Effector memory CD8-positive, alpha-beta T cell (primary cell): ENCODE data around the gene IL23R.

Experiments used
- ATAC-seq: fragments of 150-1000 bp; cut with Tn5 transposase; replicated peaks from 2 replicates; pipeline ENCODE4 v1.10.0; 2021; ENCODE audit warnings: mild to moderate bottlenecking, moderate library complexity
- DNase-seq, 3 experiments: peaks; one replicate each; pipeline ENCODE4 v3.0.0; 2021
- H3K27ac Mint-ChIP-seq, 2 donors: one replicate each; pipeline ENCODE4 v1.8.0; 2022; ENCODE audit warnings: mild to moderate bottlenecking in 2 of 2, mixed read lengths in 2 of 2, moderate library complexity in 2 of 2
- H3K27me3 Mint-ChIP-seq, 2 donors: one replicate each; pipeline ENCODE4 v1.8.0; 2022; ENCODE audit warnings: mixed read lengths in 2 of 2
- H3K36me3 Mint-ChIP-seq: one replicate; pipeline ENCODE4 v1.8.0; 2022; ENCODE audit warnings: mild to moderate bottlenecking, moderate library complexity, mixed read lengths; ENCODE audit not compliant: insufficient read depth
- H3K4me1 Mint-ChIP-seq, 2 donors: one replicate each; pipeline ENCODE4 v1.8.0; 2022; ENCODE audit warnings: low read depth in 2 of 2, mixed read lengths in 2 of 2
- H3K4me3 Mint-ChIP-seq, 2 donors: one replicate each; pipeline ENCODE4 v1.8.0; 2022; ENCODE audit warnings: mild to moderate bottlenecking in 2 of 2, mixed read lengths in 2 of 2, moderate library complexity in 2 of 2
- H3K9me3 Mint-ChIP-seq, 2 donors: one replicate each; pipeline ENCODE4 v1.8.0; 2022; ENCODE audit warnings: mixed read lengths in 2 of 2

The IL23R gene

DNA sequence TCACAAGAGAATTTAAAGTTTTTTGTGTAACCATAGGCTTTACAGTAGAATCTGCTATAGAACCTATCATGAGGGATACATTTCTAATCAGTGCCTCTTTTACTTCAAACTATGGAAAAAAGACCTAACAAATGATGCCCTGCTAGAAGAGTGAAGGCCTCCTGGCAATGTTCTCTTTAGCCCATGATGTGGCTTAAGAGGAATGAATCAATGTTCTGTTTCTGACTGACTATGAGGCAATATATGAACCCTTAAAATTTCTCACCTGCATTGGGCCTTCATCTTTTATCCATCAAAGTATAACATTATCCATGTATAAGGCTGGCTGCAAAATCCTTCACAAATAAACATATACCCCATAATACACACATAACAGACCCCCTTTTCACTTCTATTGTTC is 75.8 kb downstream of the IL23R start:
- Mint-ChIP-seq H3K36me3 (peaks cover 6% of the 10 kb centered on the region), H3K27ac (no peak overlapping the region), H3K4me3 (no peak overlapping the region), H3K4me1 (no peaks in the 10 kb centered on the region), H3K27me3 (no peaks in the 10 kb centered on the region), H3K9me3 (no peaks in the 10 kb centered on the region)
- no peak for DNase-seq
- no peak for ATAC-seq

DNA sequence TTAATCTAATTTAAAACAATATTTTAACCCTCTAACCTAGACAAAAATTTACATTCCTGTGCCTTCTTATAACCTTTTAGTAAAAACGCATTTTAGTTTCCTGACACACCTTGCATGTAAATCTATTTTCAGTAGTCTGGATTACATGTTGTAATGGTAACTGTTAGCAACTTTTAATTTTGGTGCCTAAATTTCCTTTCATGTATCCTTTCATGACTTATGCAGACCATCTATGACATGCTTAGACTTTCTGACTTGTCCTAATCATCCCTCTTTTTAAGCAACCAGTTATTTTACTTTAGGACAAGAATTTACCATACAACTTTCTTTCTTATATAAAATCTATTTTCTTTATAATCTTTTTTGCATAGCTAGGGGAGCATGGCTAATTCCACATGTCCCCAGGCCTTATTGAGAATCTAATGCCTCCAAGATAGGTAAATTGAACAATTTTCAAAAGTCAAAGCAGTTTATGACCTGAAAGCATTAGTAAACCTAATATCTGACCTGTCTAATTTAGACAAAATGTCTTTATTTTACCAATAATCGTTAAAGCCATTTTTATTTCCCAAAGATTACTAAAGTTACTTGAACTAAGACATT is 83.9 kb downstream of the IL23R start:
- Mint-ChIP-seq H3K27ac (no peak overlapping the region), H3K27me3 (peaks cover 0 to 7% of the 10 kb centered on the region in 2 donors), H3K4me3 (no peak overlapping the region), H3K4me1 (no peaks in the 10 kb centered on the region), H3K9me3 (peaks cover 0 to 5% of the 10 kb centered on the region in 2 donors), H3K36me3 (peaks cover 8% of the 10 kb centered on the region)
- ATAC-seq (no peak), DNase-seq (no peak)

DNA sequence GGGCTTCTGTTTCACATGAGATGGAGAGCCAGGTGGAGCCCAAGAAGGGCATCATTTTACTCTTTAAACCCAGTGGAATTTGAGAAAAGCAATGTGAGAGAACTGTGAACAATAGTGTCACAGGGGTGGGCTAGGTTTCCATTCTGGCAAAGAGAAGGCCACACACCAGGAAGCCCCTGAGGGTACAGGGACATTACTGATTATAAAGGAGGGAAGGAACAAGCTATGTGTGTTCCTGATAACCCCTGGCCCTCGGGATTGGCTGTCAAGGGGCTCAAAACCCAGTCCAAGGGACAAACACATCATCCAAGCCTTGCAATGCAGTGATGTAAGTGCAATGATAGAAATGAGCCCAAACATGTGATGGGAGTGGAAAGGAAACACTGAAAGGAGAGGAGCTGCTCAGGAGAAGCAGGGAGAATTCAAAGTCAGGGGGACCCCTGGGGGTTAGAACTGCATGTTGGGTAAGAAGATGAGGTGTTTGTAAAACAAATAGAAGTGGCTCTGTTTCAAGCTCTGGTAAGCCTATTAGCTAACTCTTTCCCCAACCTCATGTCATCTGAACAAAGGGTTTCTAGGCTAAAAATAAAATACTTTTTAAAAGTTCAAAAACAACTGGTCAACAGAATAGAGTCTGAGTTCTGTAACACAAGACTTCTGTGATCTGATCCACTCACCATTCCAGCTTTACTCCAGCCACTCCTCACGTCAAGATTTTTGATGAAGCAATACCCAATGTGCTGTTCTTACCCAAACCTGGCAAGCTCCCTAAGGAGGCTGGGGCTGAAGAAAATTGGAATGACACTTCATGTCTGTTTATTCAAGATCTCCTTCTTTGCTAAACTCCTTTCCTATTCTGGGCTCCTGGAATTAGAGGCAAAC is 90.3 kb downstream of the IL23R start:
- DNase-seq, result no peak
- H3K36me3 Mint-ChIP-seq, result peaks cover 7% of the 10 kb centered on the region
- no peak for ATAC-seq
- peaks cover 2 to 5% of the 10 kb centered on the region in 2 donors for H3K4me1 Mint-ChIP-seq
- H3K27ac Mint-ChIP-seq, result peak overlapping the region in 1 of 2 donors; percentile 55
- H3K27me3 Mint-ChIP-seq, result no peaks in the 10 kb centered on the region
- H3K9me3 Mint-ChIP-seq, result no peaks in the 10 kb centered on the region
- H3K4me3 Mint-ChIP-seq, result no peak overlapping the region

DNA sequence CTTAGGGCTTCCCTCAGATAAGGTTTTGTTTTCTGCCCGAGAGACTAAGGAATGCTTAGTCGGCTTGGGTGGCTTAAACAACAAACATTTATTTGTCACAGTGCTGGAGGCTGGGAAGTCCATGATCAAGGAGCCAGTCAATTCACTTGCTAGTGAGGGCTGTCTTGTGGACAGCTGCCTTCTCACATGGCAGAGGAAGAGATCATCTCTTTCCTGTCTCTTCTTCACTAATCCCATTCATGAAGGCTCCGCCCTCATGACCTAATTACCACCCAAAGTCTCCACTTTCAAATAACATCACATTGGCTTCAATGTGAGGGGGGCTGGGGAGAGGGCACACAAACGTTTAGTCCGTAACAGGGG is 90.9 kb downstream of the IL23R start:
- ATAC-seq, result no peak
- Mint-ChIP-seq H3K9me3 (no peaks in the 10 kb centered on the region), H3K36me3 (peaks cover 7% of the 10 kb centered on the region), H3K27ac (no peak overlapping the region), H3K4me1 (peaks cover 6 to 10% of the 10 kb centered on the region in 2 donors), H3K4me3 (no peak overlapping the region), H3K27me3 (no peaks in the 10 kb centered on the region)
- DNase-seq, result no peak

DNA sequence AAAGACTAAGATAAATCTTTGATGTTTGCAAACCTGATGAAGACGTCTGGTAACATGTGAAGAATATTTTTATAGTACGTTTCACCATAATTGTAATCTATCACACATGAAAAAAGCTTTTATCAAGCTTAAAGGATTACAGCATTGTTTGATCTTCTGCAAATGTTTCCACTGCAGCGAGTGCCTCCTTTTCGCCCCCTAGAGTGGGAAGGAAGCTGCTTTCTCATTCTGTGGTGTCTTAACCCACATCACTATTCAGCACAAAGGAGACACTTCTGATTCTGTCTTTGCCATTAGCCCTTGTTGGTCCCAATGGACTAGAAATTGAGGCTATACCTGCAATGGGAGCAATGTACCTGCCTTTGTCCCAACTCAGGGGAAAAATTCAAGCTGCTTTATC is 95.4 kb downstream of the IL23R start:
- Mint-ChIP-seq H3K4me3 (no peak overlapping the region), H3K9me3 (no peaks in the 10 kb centered on the region), H3K4me1 (peaks cover 15 to 23% of the 10 kb centered on the region in 2 donors), H3K27me3 (no peaks in the 10 kb centered on the region), H3K27ac (no peak overlapping the region), H3K36me3 (peaks cover 3% of the 10 kb centered on the region)
- DNase-seq, result peak in 1 of 3 experiments; percentile 16
- ATAC-seq, result no peak

DNA sequence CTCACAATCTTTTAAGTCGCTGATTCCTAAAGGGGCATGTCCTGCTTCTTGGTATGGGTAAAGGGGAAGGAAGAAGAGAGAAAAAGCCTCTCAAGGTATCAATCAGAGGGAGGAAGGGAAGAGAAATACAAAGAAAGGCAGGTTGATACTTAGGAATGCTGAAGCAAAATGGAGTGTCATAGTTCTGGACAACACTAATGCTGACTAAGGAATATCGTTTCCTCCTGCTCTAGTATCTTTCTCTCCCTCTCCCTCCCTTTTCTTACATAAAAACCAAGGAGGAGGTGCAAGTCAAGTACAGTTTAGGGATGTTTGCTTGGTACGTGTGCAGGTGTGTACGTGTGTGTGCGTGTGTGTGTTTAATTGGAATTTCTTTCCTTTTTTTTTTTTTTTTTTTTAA is 96.5 kb downstream of the IL23R start:
- DNase-seq, result no peak
- H3K36me3 Mint-ChIP-seq, result peaks cover 3% of the 10 kb centered on the region
- peaks cover 15 to 19% of the 10 kb centered on the region in 2 donors for H3K4me1 Mint-ChIP-seq
- H3K9me3 Mint-ChIP-seq, result no peaks in the 10 kb centered on the region
- H3K27ac Mint-ChIP-seq, result no peak overlapping the region
- H3K4me3 Mint-ChIP-seq, result no peak overlapping the region
- H3K27me3 Mint-ChIP-seq, result no peaks in the 10 kb centered on the region
- ATAC-seq, result no peak

DNA sequence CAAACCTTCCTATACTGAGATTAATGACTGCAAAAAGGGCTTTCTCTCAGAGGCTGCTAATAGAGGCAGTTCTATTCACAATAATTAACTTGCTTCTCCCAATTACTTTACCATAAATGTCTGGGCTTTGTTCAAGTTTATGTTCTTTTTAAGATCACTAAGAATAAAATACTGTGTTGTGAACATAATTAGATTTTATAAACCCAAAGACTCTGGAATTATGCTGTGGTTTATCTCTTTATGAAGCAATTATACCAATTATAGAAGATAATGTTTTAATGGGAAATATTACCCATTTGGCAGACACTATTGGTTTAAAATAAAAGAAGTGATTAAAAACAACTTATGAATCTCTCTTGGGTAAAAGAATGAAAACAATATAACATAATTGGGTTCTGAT is 97.9 kb downstream of the IL23R start:
- Mint-ChIP-seq H3K9me3 (no peaks in the 10 kb centered on the region), H3K36me3 (peaks cover 3% of the 10 kb centered on the region), H3K4me1 (peaks cover 15 to 19% of the 10 kb centered on the region in 2 donors), H3K4me3 (peak overlapping the region in 1 of 2 donors; percentile 58), H3K27me3 (no peaks in the 10 kb centered on the region), H3K27ac (peak overlapping the region; percentile 65 to 71)
- DNase-seq (no peak), ATAC-seq (no peak)

DNA sequence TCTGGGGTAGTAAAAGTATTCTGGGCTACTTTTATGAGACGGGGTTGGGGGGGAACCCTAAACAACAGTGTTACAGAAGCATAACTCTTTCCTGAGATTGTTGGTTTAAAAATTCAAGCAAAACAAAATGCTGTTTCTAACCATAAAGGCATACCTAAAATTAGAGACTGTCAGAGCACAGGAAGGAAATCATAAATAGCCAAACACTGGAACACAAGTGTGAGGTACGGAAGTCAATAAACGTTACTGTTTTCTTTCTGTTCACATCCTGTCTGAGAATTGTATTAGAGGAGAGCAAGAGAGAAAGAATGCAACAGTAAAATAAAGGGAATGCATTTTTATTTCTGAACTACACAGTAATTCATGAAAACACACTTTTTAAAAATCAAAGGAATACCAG is 98.6 kb downstream of the IL23R start:
- ATAC-seq, result peak; percentile 72
- H3K27me3 Mint-ChIP-seq, result no peaks in the 10 kb centered on the region
- H3K4me1 Mint-ChIP-seq, result peaks cover 15 to 19% of the 10 kb centered on the region in 2 donors
- H3K36me3 Mint-ChIP-seq, result no peaks in the 10 kb centered on the region
- H3K27ac Mint-ChIP-seq, result peak overlapping the region; percentile 65 to 71
- no peak for DNase-seq
- peak overlapping the region; percentile 54 to 58 for H3K4me3 Mint-ChIP-seq
- no peaks in the 10 kb centered on the region for H3K9me3 Mint-ChIP-seq

DNA sequence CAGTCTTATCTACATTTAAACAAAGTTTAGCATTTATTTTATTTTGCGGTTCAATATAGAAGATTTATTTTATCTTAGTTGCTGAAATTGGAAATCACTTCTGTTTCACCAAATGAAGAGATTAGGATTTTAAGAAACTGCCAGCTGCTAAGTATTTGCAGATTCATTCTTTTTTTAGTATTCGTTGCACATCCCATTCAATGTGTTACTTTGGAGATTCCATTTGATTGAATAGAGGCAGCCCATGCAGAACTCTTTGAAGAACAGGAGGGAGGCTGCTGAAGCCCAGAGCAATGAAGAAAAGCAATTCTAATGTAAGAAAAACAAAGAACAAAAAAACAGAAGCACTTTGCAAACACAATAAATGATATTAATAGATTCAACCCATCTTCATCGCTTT is 102.8 kb downstream of the IL23R start:
- no peaks in the 10 kb centered on the region for H3K9me3 Mint-ChIP-seq
- H3K27me3 Mint-ChIP-seq, result no peaks in the 10 kb centered on the region
- no peak overlapping the region for H3K4me3 Mint-ChIP-seq
- ATAC-seq (no peak), DNase-seq (no peak)
- peaks cover 8 to 10% of the 10 kb centered on the region in 2 donors for H3K4me1 Mint-ChIP-seq
- no peak overlapping the region for H3K27ac Mint-ChIP-seq
- peaks cover 3% of the 10 kb centered on the region for H3K36me3 Mint-ChIP-seq

DNA sequence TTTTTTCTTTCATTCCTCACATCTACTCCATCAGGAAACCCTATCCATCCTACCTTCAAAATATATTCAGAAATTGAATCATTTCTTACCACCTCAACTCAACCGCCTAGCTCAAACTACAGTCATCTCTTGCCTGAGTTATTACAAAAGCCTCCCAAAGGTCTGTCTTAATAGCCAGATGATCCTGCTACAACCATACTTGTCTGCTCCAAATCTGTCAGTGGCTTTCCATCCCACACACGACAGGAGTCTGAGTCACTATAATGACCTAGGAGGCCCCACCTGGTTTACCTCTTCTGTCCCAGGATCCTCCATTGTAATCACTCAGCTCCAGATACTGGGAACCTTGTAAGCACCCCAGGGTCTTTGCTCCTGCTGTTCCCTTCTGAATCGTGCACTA is 104.3 kb downstream of the IL23R start:
- no peak overlapping the region for H3K27ac Mint-ChIP-seq
- peaks cover 3% of the 10 kb centered on the region for H3K36me3 Mint-ChIP-seq
- H3K9me3 Mint-ChIP-seq, result no peaks in the 10 kb centered on the region
- H3K27me3 Mint-ChIP-seq, result no peaks in the 10 kb centered on the region
- ATAC-seq (no peak), DNase-seq (no peak)
- peaks cover 5 to 9% of the 10 kb centered on the region in 2 donors for H3K4me1 Mint-ChIP-seq
- H3K4me3 Mint-ChIP-seq, result no peak overlapping the region

DNA sequence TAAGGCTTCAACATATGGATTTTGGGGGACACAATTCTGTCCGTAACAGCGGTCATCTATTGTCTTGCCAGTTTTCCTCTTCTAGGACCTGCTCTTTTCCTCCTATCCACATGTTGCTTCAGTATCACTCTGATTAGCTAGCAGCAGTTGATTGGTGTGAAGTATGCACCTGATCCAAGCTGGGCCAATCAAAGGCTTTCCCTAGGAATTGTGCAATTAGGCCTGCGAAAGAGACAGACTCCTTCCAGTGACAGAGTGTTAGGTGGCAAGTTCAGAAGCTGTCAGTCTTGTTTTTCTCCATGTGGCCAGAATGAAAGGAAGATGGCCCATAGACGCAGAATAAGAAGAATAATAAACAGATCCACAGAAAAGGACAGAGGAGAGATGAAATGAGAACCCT is 107.3 kb downstream of the IL23R start:
- Mint-ChIP-seq H3K27me3 (no peaks in the 10 kb centered on the region), H3K4me3 (no peak overlapping the region), H3K4me1 (peaks cover 5 to 9% of the 10 kb centered on the region in 2 donors), H3K36me3 (peaks cover 7% of the 10 kb centered on the region), H3K27ac (no peak overlapping the region), H3K9me3 (peaks cover 0 to 2% of the 10 kb centered on the region in 2 donors)
- DNase-seq (no peak), ATAC-seq (no peak)

DNA sequence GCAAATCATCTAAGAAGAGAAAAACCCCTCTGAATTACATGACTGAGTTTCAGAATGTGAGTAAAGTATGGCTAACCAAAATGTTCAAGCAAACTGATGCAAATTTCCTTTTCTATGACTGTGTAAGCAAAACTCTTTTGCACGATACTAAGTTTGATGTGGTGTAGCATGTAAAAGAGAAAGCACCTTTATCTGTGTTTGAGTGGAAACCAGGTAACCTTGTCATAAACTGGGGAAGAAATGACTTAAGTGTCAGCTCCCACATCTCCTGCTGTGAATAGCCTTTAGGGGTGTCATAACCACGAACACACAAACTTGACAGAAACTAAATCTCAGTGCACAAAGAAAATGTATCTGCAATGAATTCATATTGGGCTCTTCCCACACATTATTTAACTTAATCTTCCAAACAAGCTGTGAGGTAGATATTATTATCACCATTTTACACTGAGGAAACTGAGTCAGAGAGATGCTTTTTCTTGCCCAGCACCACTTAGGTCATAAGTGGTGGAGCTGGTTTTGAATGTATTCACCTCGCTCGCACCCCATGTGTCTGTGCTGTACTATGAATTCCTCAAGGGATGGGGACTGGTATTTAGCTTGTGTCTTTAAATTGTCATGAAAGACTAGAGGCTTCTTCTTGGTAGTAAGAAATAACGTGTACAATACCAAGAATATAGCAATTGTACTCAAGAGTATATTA is 108.5 kb downstream of the IL23R start:
- Mint-ChIP-seq H3K27me3 (no peaks in the 10 kb centered on the region), H3K36me3 (peaks cover 7% of the 10 kb centered on the region), H3K9me3 (peaks cover 0 to 2% of the 10 kb centered on the region in 2 donors), H3K4me3 (no peak overlapping the region), H3K4me1 (peaks cover 5 to 9% of the 10 kb centered on the region in 2 donors), H3K27ac (no peak overlapping the region)
- peak; percentile 98 for ATAC-seq
- DNase-seq, result no peak

DNA sequence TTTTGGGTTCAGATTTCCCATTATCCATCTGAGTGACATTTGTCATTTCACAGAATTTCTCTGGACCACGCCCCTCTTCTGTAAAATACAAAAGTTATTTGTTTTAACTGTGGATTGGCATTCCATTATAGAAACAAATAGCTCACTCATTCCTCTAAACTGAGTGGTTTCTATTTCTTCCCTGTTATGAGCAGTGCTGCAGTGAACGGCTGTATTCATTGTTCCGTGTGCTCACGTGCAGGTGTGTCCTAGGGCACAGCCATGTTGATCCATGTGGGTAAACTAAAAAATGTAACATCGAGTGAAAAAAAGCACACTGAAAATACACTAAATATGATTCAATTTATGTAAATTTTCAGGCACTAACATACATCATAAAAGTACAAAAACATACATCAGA is 114.4 kb downstream of the IL23R start:
- H3K27me3 Mint-ChIP-seq, result no peaks in the 10 kb centered on the region
- peaks cover 1 to 3% of the 10 kb centered on the region in 2 donors for H3K4me1 Mint-ChIP-seq
- H3K4me3 Mint-ChIP-seq, result no peak overlapping the region
- H3K27ac Mint-ChIP-seq, result no peak overlapping the region
- ATAC-seq (no peak), DNase-seq (no peak)
- peaks cover 4% of the 10 kb centered on the region for H3K36me3 Mint-ChIP-seq
- peaks cover 0 to 2% of the 10 kb centered on the region in 2 donors for H3K9me3 Mint-ChIP-seq
